Measurements from ENCODE around the gene GPI.

GRCh38 chr19:34321735-34322134 lies 43.3 kb upstream of the GPI start:
- TF ChIP-seq ARNTL (CRISPR knock-in tag; IDR thresholded peaks at IDR 0.05; ENCODE audit: borderline replicate concordance, low read depth) (no peak), ZC3H10 (CRISPR knock-in tag; IDR thresholded peaks at IDR 0.05) (no peak), SNAI2 (CRISPR knock-in tag; IDR thresholded peaks at IDR 0.05) (no peak), ZFP3 (CRISPR knock-in tag; IDR thresholded peaks at IDR 0.05) (no peak), POU6F1 (CRISPR knock-in tag; IDR thresholded peaks at IDR 0.05; ENCODE audit: borderline replicate concordance, low read depth) (no peak), PATZ1 (CRISPR knock-in tag; IDR thresholded peaks at IDR 0.05; ENCODE audit: borderline replicate concordance) (no peak), ZFP30 (CRISPR knock-in tag; IDR thresholded peaks at IDR 0.05) (no peak), TSHZ2 (CRISPR knock-in tag; IDR thresholded peaks at IDR 0.05) (no peak), OSR1 (CRISPR knock-in tag; IDR thresholded peaks at IDR 0.05) (no peak), ZNF565 (CRISPR knock-in tag; conservative IDR thresholded peaks at IDR 0.05; ENCODE audit: low read depth) (no peak), ESRRG (CRISPR knock-in tag; IDR thresholded peaks at IDR 0.05) (no peak), TOX (CRISPR knock-in tag; IDR thresholded peaks at IDR 0.05; ENCODE audit: borderline replicate concordance) (no peak), RARB (CRISPR knock-in tag; IDR thresholded peaks at IDR 0.05) (no peak)

Data from SK-N-SH treated with all-trans-retinoic acid at 6 μM for 48 hours (cell line).